ENCODE data around the gene LRRC53.

LRRC53 gene

DNA sequence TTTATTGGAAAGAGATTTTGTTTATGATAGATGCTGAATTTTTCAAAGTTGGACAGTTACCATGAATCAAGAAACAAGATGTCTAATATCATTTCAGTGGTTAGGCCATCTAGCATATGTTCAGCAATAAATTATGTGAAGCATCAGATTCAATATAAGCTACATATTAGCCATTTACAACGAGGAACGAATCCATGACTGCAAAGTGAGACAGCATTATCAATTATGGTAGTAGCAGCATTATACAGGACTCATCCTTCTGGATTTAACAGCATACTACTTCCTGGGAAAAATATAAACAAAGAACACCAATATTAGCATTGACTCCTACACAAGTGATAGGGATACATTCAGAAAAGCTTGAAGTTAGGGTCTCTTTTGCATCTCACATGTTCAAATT lies 59.1 kb downstream of the LRRC53 start:
- H3K36me3 ChIP-seq (ENCODE audit: low read depth) = no peaks in the 10 kb centered on the region
- no peaks in the 10 kb centered on the region for H3K27me3 ChIP-seq (ENCODE audit: insufficient read depth, poor library complexity, severe bottlenecking)
- H3K27ac ChIP-seq (ENCODE audit: poor library complexity, severe bottlenecking) = no peak overlapping the region
- no peak for DNase-seq (ENCODE audit: low spot score)
- no peak overlapping the region for H3K4me3 ChIP-seq (ENCODE audit: severe bottlenecking)
- no peaks in the 10 kb centered on the region for H3K9me3 ChIP-seq (ENCODE audit: severe bottlenecking)
- TF ChIP-seq, protein P1, sequence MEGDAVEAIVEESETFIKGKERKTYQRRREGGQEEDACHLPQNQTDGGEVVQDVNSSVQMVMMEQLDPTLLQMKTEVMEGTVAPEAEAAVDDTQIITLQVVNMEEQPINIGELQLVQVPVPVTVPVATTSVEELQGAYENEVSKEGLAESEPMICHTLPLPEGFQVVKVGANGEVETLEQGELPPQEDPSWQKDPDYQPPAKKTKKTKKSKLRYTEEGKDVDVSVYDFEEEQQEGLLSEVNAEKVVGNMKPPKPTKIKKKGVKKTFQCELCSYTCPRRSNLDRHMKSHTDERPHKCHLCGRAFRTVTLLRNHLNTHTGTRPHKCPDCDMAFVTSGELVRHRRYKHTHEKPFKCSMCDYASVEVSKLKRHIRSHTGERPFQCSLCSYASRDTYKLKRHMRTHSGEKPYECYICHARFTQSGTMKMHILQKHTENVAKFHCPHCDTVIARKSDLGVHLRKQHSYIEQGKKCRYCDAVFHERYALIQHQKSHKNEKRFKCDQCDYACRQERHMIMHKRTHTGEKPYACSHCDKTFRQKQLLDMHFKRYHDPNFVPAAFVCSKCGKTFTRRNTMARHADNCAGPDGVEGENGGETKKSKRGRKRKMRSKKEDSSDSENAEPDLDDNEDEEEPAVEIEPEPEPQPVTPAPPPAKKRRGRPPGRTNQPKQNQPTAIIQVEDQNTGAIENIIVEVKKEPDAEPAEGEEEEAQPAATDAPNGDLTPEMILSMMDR (IDR thresholded peaks at IDR 0.05; ENCODE audit: poor library complexity, severe bottlenecking) = no peak
- H3K4me1 ChIP-seq (ENCODE audit: insufficient read depth, poor library complexity, severe bottlenecking) = no peaks in the 10 kb centered on the region
- ATAC-seq (ENCODE audit: low read depth) = no peak

DNA sequence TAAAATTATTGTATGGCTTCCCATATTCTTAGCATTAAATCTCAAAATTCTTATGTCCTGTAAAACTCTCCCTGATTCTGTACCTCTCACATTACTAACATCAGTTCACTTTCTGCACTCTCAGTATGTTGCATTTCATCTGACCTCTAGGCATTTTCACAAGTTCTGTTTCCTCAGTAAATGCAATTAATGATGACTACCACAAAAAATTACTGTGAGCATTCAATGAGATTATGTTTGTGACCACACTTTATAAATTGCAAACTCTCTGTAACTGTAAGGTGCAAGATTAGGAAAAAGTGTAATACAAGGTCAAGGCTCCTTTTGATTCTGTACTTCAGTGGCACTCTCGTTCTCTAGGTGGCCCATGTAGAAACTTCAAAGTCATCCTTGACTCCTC lies 60.4 kb downstream of the LRRC53 start:
- DNase-seq (ENCODE audit: low spot score) = no peak
- Histone ChIP-seq H3K36me3 (ENCODE audit: low read depth) (no peaks in the 10 kb centered on the region), H3K4me3 (ENCODE audit: severe bottlenecking) (no peak overlapping the region), H3K4me1 (ENCODE audit: insufficient read depth, poor library complexity, severe bottlenecking) (no peaks in the 10 kb centered on the region), H3K9me3 (ENCODE audit: severe bottlenecking) (no peaks in the 10 kb centered on the region), H3K27me3 (ENCODE audit: insufficient read depth, poor library complexity, severe bottlenecking) (no peaks in the 10 kb centered on the region), H3K27ac (ENCODE audit: poor library complexity, severe bottlenecking) (no peak overlapping the region)
- TF ChIP-seq, protein P1 (IDR thresholded peaks at IDR 0.05; ENCODE audit: poor library complexity, severe bottlenecking) = no peak
- no peak for ATAC-seq (ENCODE audit: low read depth)

DNA sequence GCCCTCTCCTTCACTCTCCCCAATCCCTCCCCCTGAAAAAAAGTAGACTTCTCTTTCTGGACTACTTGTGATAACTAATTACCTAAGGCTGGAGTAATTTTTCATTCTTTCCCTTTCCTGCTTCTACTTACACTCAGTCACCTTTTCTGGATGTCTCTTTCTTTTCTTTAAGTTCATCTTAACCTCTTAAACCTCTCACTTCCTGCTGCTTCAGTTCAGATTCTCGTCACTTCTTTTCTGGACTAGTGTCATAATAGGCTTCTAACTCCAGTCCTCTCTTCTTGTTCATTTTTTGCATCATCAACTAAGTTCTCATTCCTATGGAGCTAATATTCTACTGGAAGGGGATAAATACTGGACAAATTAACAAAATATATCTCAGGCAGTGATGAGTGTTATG lies 75.4 kb downstream of the LRRC53 start:
- no peak overlapping the region for H3K4me3 ChIP-seq (ENCODE audit: severe bottlenecking)
- H3K4me1 ChIP-seq (ENCODE audit: insufficient read depth, poor library complexity, severe bottlenecking) = no peaks in the 10 kb centered on the region
- ATAC-seq (ENCODE audit: low read depth) = no peak
- no peaks in the 10 kb centered on the region for H3K27me3 ChIP-seq (ENCODE audit: insufficient read depth, poor library complexity, severe bottlenecking)
- H3K27ac ChIP-seq (ENCODE audit: poor library complexity, severe bottlenecking) = no peak overlapping the region
- no peaks in the 10 kb centered on the region for H3K36me3 ChIP-seq (ENCODE audit: low read depth)
- no peaks in the 10 kb centered on the region for H3K9me3 ChIP-seq (ENCODE audit: severe bottlenecking)
- no peak for DNase-seq (ENCODE audit: low spot score)
- TF ChIP-seq, protein P1 (IDR thresholded peaks at IDR 0.05; ENCODE audit: poor library complexity, severe bottlenecking) = no peak

DNA sequence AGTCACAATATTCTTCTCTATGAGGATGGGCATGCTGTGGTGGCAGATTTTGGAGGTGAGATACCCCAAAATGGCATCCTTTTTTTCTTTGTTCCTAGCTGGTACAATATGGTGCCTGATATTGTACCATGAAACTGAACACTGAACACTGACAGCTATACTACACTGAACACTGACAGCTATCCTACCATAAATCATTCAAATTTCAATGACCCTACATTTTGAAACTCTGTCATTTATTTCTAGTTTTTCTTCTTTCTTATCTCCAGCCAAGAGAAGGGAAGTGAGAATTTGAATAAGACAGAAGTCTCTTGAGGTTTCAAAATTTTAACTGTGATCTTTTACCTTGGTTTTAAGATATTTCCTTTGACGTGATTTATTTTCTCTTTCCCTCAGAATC lies 76.3 kb downstream of the LRRC53 start:
- TF ChIP-seq, protein P1 (IDR thresholded peaks at IDR 0.05; ENCODE audit: poor library complexity, severe bottlenecking) = no peak
- Histone ChIP-seq H3K4me3 (ENCODE audit: severe bottlenecking) (no peak overlapping the region), H3K27me3 (ENCODE audit: insufficient read depth, poor library complexity, severe bottlenecking) (no peaks in the 10 kb centered on the region), H3K36me3 (ENCODE audit: low read depth) (no peaks in the 10 kb centered on the region), H3K4me1 (ENCODE audit: insufficient read depth, poor library complexity, severe bottlenecking) (no peaks in the 10 kb centered on the region), H3K27ac (ENCODE audit: poor library complexity, severe bottlenecking) (no peak overlapping the region), H3K9me3 (ENCODE audit: severe bottlenecking) (no peaks in the 10 kb centered on the region)
- DNase-seq (ENCODE audit: low spot score) = no peak
- no peak for ATAC-seq (ENCODE audit: low read depth)

DNA sequence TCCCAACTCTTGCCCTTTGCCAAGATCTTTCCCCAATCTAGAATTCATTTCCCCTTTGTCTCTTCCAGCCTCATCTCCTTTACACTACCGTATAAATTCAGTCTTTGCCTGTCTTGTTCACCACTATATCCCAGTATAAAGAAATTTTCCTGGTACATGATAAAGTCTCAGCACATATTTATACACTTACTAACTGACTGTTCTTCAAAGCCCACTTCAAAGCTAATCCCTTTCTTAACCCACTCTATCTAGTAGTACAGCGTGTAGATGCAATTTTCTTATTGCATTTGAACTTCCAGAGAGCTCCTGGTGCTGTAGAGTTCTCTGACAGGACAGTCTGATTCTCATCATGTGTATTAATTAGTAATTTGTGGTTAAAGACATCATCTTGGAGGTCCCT lies 78.1 kb downstream of the LRRC53 start:
- Histone ChIP-seq H3K4me3 (ENCODE audit: severe bottlenecking) (no peak overlapping the region), H3K27me3 (ENCODE audit: insufficient read depth, poor library complexity, severe bottlenecking) (peaks cover 5% of the 10 kb centered on the region), H3K36me3 (ENCODE audit: low read depth) (no peaks in the 10 kb centered on the region), H3K4me1 (ENCODE audit: insufficient read depth, poor library complexity, severe bottlenecking) (no peaks in the 10 kb centered on the region), H3K9me3 (ENCODE audit: severe bottlenecking) (no peaks in the 10 kb centered on the region), H3K27ac (ENCODE audit: poor library complexity, severe bottlenecking) (no peak overlapping the region)
- no peak for ATAC-seq (ENCODE audit: low read depth)
- TF ChIP-seq, protein P1 (IDR thresholded peaks at IDR 0.05; ENCODE audit: poor library complexity, severe bottlenecking) = no peak
- no peak for DNase-seq (ENCODE audit: low spot score)

Measured in RWPE2 (cell line).